ENCODE data around the gene DISC1.

DNA sequence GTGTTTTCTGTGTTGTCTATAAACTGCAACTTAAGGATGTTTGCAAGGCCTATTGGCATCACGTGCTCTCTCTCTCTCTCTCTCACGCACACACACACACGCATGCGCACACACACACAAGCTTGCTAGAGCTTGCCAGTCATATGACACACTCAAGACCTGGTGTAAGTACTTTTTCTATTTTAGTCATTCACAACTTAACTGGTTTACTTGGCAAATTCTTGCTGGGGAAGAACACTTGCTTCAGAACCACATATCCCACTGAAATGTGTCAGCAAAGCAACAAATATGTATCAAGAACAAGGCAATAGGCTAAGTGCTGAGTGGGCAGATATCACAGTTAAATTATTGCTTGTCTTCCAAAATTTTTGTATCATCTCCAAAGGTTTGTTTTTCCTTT is 107.8 kb downstream of the DISC1 start:
- no peak for TF ChIP-seq POLR2AphosphoS5 (IDR thresholded peaks at IDR 0.05; ENCODE audit: insufficient read depth, low read depth, low read length)
- TF ChIP-seq POLR2A (IDR thresholded peaks at IDR 0.05; ENCODE audit: low read depth, low read length), result no peak
- TF ChIP-seq, protein P1, sequence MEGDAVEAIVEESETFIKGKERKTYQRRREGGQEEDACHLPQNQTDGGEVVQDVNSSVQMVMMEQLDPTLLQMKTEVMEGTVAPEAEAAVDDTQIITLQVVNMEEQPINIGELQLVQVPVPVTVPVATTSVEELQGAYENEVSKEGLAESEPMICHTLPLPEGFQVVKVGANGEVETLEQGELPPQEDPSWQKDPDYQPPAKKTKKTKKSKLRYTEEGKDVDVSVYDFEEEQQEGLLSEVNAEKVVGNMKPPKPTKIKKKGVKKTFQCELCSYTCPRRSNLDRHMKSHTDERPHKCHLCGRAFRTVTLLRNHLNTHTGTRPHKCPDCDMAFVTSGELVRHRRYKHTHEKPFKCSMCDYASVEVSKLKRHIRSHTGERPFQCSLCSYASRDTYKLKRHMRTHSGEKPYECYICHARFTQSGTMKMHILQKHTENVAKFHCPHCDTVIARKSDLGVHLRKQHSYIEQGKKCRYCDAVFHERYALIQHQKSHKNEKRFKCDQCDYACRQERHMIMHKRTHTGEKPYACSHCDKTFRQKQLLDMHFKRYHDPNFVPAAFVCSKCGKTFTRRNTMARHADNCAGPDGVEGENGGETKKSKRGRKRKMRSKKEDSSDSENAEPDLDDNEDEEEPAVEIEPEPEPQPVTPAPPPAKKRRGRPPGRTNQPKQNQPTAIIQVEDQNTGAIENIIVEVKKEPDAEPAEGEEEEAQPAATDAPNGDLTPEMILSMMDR (IDR thresholded peaks at IDR 0.05; ENCODE audit: extremely low read depth in 1 of 2, insufficient read depth in 1 of 2, low read depth in 1 of 2, low read length in 2 of 2), result no peak
- TF ChIP-seq, protein P2, sequence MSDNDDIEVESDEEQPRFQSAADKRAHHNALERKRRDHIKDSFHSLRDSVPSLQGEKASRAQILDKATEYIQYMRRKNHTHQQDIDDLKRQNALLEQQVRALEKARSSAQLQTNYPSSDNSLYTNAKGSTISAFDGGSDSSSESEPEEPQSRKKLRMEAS (IDR thresholded peaks at IDR 0.05; ENCODE audit: insufficient read depth, insufficient read length), result no peak
